ENCODE data around the gene ADCK1. TPM values are rescaled to one million over a fixed set of nuclear protein-coding genes. Genes with fewer than 3 reads are reported as not detected.

Gene ADCK1
- total and polyA plus RNA-seq, 9 of the 15 experiments (the other 6 are each of a cell fraction or from before 2014, with no cell fraction given) = 2.8 to 8.9 (median 4.3) TPM

DNA sequence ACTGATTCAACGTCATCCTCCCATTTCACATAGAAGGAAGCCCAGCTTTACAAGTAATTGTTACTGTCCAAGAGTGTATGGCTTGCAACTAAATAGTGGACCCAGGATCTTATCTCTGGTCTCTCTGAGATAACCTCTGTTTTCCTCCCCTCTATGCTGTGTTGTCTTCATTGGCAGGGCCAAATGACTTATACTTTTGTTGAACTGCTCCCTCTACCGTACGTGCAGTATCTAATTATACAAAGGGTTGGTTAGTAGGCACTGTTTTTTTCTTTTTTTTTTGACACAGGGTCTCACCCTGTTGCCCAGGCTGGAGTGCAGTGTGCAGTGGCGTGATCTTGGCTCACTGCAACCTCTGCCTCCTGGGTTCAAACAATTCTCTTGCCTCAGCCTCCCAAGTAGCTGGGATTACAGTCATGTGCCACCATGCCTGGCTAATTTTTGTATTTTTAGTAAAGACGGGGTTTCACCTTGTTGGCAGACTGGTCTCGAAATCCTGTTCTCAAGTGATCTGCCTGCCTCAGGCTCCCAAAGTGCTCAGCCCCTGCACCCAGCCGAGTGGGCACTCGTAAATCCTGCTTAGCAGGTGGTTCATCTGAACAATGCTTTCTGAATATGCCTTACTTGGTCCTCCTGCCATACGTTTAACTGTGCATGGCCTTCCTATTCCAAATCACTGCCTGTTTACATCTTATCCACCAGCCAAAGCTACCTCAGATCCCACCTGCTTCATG lies 162.1 kb downstream of the ADCK1 start (continued):
- TF ChIP-seq EHMT2 (IDR thresholded peaks at IDR 0.05) (no peak), CREM (IDR thresholded peaks at IDR 0.05; ENCODE audit: low read depth) (no peak), IRF9 (tag; IDR thresholded peaks at IDR 0.05) (no peak), ZNF407 (IDR thresholded peaks at IDR 0.05; ENCODE audit: low read depth) (no peak), PPARD (CRISPR knock-in tag; IDR thresholded peaks at IDR 0.05) (no peak), ZNF23 (CRISPR knock-in tag; IDR thresholded peaks at IDR 0.05) (no peak), ZNF57 (CRISPR knock-in tag; IDR thresholded peaks at IDR 0.05) (no peak)
- TF ChIP-seq, protein P1, sequence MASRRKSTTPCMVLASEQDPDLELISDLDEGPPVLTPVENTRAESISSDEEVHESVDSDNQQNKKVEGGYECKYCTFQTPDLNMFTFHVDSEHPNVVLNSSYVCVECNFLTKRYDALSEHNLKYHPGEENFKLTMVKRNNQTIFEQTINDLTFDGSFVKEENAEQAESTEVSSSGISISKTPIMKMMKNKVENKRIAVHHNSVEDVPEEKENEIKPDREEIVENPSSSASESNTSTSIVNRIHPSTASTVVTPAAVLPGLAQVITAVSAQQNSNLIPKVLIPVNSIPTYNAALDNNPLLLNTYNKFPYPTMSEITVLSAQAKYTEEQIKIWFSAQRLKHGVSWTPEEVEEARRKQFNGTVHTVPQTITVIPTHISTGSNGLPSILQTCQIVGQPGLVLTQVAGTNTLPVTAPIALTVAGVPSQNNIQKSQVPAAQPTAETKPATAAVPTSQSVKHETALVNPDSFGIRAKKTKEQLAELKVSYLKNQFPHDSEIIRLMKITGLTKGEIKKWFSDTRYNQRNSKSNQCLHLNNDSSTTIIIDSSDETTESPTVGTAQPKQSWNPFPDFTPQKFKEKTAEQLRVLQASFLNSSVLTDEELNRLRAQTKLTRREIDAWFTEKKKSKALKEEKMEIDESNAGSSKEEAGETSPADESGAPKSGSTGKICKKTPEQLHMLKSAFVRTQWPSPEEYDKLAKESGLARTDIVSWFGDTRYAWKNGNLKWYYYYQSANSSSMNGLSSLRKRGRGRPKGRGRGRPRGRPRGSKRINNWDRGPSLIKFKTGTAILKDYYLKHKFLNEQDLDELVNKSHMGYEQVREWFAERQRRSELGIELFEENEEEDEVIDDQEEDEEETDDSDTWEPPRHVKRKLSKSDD (conservative IDR thresholded peaks at IDR 0.05; ENCODE audit: low read length) = no peak
- TF ChIP-seq, protein P2, sequence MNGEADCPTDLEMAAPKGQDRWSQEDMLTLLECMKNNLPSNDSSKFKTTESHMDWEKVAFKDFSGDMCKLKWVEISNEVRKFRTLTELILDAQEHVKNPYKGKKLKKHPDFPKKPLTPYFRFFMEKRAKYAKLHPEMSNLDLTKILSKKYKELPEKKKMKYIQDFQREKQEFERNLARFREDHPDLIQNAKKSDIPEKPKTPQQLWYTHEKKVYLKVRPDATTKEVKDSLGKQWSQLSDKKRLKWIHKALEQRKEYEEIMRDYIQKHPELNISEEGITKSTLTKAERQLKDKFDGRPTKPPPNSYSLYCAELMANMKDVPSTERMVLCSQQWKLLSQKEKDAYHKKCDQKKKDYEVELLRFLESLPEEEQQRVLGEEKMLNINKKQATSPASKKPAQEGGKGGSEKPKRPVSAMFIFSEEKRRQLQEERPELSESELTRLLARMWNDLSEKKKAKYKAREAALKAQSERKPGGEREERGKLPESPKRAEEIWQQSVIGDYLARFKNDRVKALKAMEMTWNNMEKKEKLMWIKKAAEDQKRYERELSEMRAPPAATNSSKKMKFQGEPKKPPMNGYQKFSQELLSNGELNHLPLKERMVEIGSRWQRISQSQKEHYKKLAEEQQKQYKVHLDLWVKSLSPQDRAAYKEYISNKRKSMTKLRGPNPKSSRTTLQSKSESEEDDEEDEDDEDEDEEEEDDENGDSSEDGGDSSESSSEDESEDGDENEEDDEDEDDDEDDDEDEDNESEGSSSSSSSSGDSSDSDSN (IDR thresholded peaks at IDR 0.05; ENCODE audit: borderline replicate concordance in 1 of 2, low read depth in 2 of 2, low read length in 2 of 2) = no peak
- TF ChIP-seq, protein P3, sequence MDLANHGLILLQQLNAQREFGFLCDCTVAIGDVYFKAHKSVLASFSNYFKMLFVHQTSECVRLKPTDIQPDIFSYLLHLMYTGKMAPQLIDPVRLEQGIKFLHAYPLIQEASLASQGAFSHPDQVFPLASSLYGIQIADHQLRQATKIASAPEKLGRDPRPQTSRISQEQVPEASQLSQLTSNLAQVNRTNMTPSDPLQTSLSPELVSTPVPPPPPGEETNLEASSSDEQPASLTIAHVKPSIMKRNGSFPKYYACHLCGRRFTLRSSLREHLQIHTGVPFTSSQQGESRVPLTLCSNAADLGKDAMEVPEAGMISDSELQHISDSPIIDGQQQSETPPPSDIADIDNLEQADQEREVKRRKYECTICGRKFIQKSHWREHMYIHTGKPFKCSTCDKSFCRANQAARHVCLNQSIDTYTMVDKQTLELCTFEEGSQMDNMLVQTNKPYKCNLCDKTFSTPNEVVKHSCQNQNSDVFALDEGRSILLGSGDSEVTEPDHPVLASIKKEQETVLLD (IDR thresholded peaks at IDR 0.05) = no peak

Measured in K562 (cell line).